H1 (cell line): Measurements from ENCODE around the gene AK2. TPM values are rescaled to one million over a fixed set of nuclear protein-coding genes. Genes with fewer than 3 reads are reported as not detected.

Experiments
- CTCF ChIA-PET: fragments of 300-600 bp; sonication (Branson Sonifier 250); formaldehyde crosslinking; loops from one replicate; lab custom pipeline; 2021; ENCODE audit not compliant: partially characterized antibody; lab: Charles Lee
- POLR2A ChIA-PET: fragments of 300-600 bp; sonication (Branson Sonifier 250); formaldehyde crosslinking; loops from one replicate; lab custom pipeline; 2021; ENCODE audit warnings: inconsistent platforms; ENCODE audit not compliant: partially characterized antibody; lab: Charles Lee
- DNase-seq, 2 experiments: peaks; one replicate each; pipeline versions ENCODE4 v3.0.0 to v3.0.0-alpha.2; 2010 to 2022; ENCODE audit warnings: low spot score in 2 of 2, low read depth in 1 of 2, mixed read lengths in 1 of 2
- FAIRE-seq: peaks from 2 replicates; lab custom pipeline; 2011; peaks lifted over from hg19 to GRCh38; lab: Jason Lieb, UNC
- H2AFZ ChIP-seq: 2 replicates; pipeline ENCODE4 v1.8.1; 2012; ENCODE audit warnings: low read length, inconsistent platforms
- H2AK5ac ChIP-seq: 2 replicates; pipeline ENCODE4 v1.6.1; 2013; ENCODE audit warnings: low read depth, low read length
- H2BK120ac ChIP-seq: replicated peaks from 2 replicates; pipeline ENCODE3; 2013; ENCODE audit warnings: low read depth, low read length, inconsistent platforms
- H2BK12ac ChIP-seq: 2 replicates; pipeline ENCODE4 v1.6.1; 2013; ENCODE audit warnings: low read depth, low read length
- H2BK15ac ChIP-seq: 2 replicates; pipeline ENCODE4 v1.6.1; 2013; ENCODE audit warnings: low read length
- H2BK20ac ChIP-seq: 2 replicates; pipeline ENCODE4 v1.6.1; 2013; ENCODE audit warnings: low read length
- H2BK5ac ChIP-seq: 2 replicates; pipeline ENCODE4 v1.6.1; 2013; ENCODE audit warnings: low read depth, low read length
- H3K14ac ChIP-seq: 2 replicates; pipeline ENCODE4 v1.6.1; 2013; ENCODE audit warnings: inconsistent platforms; ENCODE audit not compliant: insufficient read length
- H3K18ac ChIP-seq: 2 replicates; pipeline ENCODE4 v1.6.1; 2013; ENCODE audit warnings: low read length; ENCODE audit errors: extremely low read depth
- H3K23ac ChIP-seq: 2 replicates; pipeline ENCODE4 v1.6.1; 2013; ENCODE audit warnings: inconsistent platforms; ENCODE audit not compliant: insufficient read length
- H3K23me2 ChIP-seq: 2 replicates; pipeline ENCODE4 v1.6.1; 2013; ENCODE audit warnings: low read depth, low read length
- H3K27ac ChIP-seq: 2 replicates; pipeline ENCODE4 v1.6.1; 2011; ENCODE audit warnings: low read depth, low read length, inconsistent platforms
- H3K27me3 ChIP-seq, 4 experiments: replicated peaks in 1 of 4; 1 replicate in 1 of 4; 2 replicates in 3 of 4; pipeline versions ENCODE4 v1.6.1 to v1.8.1; 2011 to 2013; ENCODE audit warnings: low read length in 3 of 4, mild to moderate bottlenecking in 3 of 4, inconsistent platforms in 2 of 4, mixed read lengths in 2 of 4, moderate library complexity in 1 of 4; ENCODE audit not compliant: control insufficient read depth in 3 of 4, insufficient read depth in 3 of 4; ENCODE audit errors: extremely low read depth in 1 of 4
- H3K36me3 ChIP-seq, 4 experiments: 2 replicates each; pipeline versions ENCODE4 v1.6.1 to v1.8.1; 2011 to 2013; ENCODE audit warnings: mild to moderate bottlenecking in 4 of 4, low read length in 3 of 4, moderate library complexity in 2 of 4, control low read depth in 1 of 4, inconsistent platforms in 1 of 4; ENCODE audit not compliant: insufficient read depth in 4 of 4, control insufficient read depth in 2 of 4
- H3K4ac ChIP-seq: replicated peaks from 2 replicates; pipeline ENCODE3; 2013; ENCODE audit warnings: low read length, low read depth, mixed read lengths, inconsistent platforms; ENCODE audit not compliant: insufficient read length
- H3K4me1 ChIP-seq, 4 experiments: replicated peaks in 1 of 4; 1 replicate in 1 of 4; 2 replicates in 3 of 4; pipeline versions ENCODE4 v1.6.1 to v1.8.1; 2011 to 2013; ENCODE audit warnings: low read length in 3 of 4, inconsistent platforms in 2 of 4, mixed read lengths in 1 of 4; ENCODE audit not compliant: insufficient read depth in 4 of 4, control insufficient read depth in 3 of 4
- H3K4me2 ChIP-seq, 2 experiments: 2 replicates each; pipeline versions ENCODE4 v1.6.1 to v1.8.1; 2011 to 2013; ENCODE audit warnings: low read depth in 2 of 2, low read length in 2 of 2, control low read depth in 1 of 2, inconsistent platforms in 1 of 2, mild to moderate bottlenecking in 1 of 2; ENCODE audit not compliant: insufficient read depth in 1 of 2
- H3K4me3 ChIP-seq, 4 experiments: fragments of 200-600, 300-600 bp in 1 of 4; sonication (generic), shearing (Covaris generic), sonication (Bioruptor Twin) in 1 of 4; 2 replicates each; pipeline versions ENCODE4 v1.5.1 to v1.8.1; 2011 to 2016; ENCODE audit warnings: low read length in 4 of 4, low read depth in 3 of 4, control low read depth in 2 of 4, inconsistent platforms in 2 of 4, mild to moderate bottlenecking in 2 of 4, mixed read lengths in 1 of 4, moderate library complexity in 1 of 4; ENCODE audit not compliant: insufficient read depth in 2 of 4; ENCODE audit errors: extremely low read depth in 1 of 4
- H3K56ac ChIP-seq: replicated peaks from 2 replicates; pipeline ENCODE3; 2013; ENCODE audit warnings: low read depth, mild to moderate bottlenecking, mixed read lengths, low read length, inconsistent platforms; ENCODE audit not compliant: insufficient read length
- H3K79me1 ChIP-seq: 2 replicates; pipeline ENCODE4 v1.6.1; 2013; ENCODE audit warnings: low read depth, low read length, control low read depth
- H3K79me2 ChIP-seq, 2 experiments: 2 replicates each; pipeline versions ENCODE4 v1.6.1 to v1.8.1; 2012 to 2013; ENCODE audit warnings: low read length in 2 of 2, mild to moderate bottlenecking in 2 of 2, inconsistent platforms in 1 of 2; ENCODE audit not compliant: insufficient read depth in 2 of 2, control insufficient read depth in 1 of 2
- H3K9ac ChIP-seq, 4 experiments: replicated peaks in 1 of 4; 1 replicate in 1 of 4; 2 replicates in 3 of 4; pipeline versions ENCODE4 v1.6.1 to v1.8.1; 2011 to 2013; ENCODE audit warnings: low read depth in 3 of 4, low read length in 3 of 4, control low read depth in 2 of 4, mild to moderate bottlenecking in 2 of 4, moderate library complexity in 2 of 4, inconsistent platforms in 1 of 4; ENCODE audit errors: extremely low read depth in 1 of 4
- H3K9me3 ChIP-seq, 2 experiments: 2 replicates each; pipeline versions ENCODE4 v1.6.1 to v1.8.1; 2012 to 2013; ENCODE audit warnings: mild to moderate bottlenecking in 2 of 2, moderate library complexity in 2 of 2, control low read depth in 1 of 2, inconsistent platforms in 1 of 2, low read depth in 1 of 2, low read length in 1 of 2, mixed read lengths in 1 of 2; ENCODE audit not compliant: insufficient read depth in 2 of 2
- H4K20me1 ChIP-seq, 2 experiments: replicated peaks in 1 of 2; 2 replicates each; pipeline versions ENCODE3 to v1.8.1; 2011 to 2013; ENCODE audit warnings: inconsistent platforms in 2 of 2, low read length in 2 of 2, mild to moderate bottlenecking in 1 of 2; ENCODE audit not compliant: insufficient read depth in 2 of 2, control insufficient read depth in 1 of 2
- H4K5ac ChIP-seq: 2 replicates; pipeline ENCODE4 v1.6.1; 2013; ENCODE audit warnings: low read length, low read depth, mixed read lengths, inconsistent platforms; ENCODE audit not compliant: insufficient read length
- H4K8ac ChIP-seq: 2 replicates; pipeline ENCODE4 v1.8.0; 2013; ENCODE audit warnings: mild to moderate bottlenecking, moderate library complexity, low read length, inconsistent platforms; ENCODE audit not compliant: insufficient read depth; ENCODE audit errors: extremely low read depth
- H4K91ac ChIP-seq: replicated peaks from 2 replicates; pipeline ENCODE3; 2013; ENCODE audit warnings: low read length, mixed read lengths, inconsistent platforms; ENCODE audit not compliant: insufficient read length
- TAF1 ChIP-seq: IDR thresholded peaks from 2 replicates; pipeline ENCODE4 v1.6.1; 2011; ENCODE audit warnings: mild to moderate bottlenecking, low read depth, low read length
- TBP ChIP-seq: IDR thresholded peaks from 2 replicates; pipeline ENCODE4 v1.6.1; 2011; ENCODE audit warnings: low read depth, low read length, improper control_type of control experiment
- WGBS, 2 experiments: shearing (Covaris generic) in 1 of 2; methylation state at CpG; one replicate each; pipeline versions ENCODE4 v1.1.6 to v1.1.7; 2013 to 2015; ENCODE audit warnings: low lambda C conversion rate in 2 of 2, mixed read lengths in 2 of 2, inconsistent platforms in 1 of 2, low coverage in 1 of 2, missing lambda C conversion rate in 1 of 2; ENCODE audit not compliant: insufficient replicate concordance in 2 of 2, insufficient coverage in 1 of 2, insufficient read length in 1 of 2; ENCODE audit errors: extremely low coverage in 1 of 2, missing lambda C conversion rate in 1 of 2; 5-methylcytosine and 5-hydroxymethylcytosine counted together
- polyA plus RNA-seq, 7 experiments: library from polyadenylated mRNA; depleted of rRNA in 3 of 7; stranded (reverse) in 5 of 7; unstranded in 2 of 7; fragments of >200 nt in 5 of 7; fragments of 200-250 nt in 2 of 7; gene quantifications; 1 replicate in 5 of 7; 2 replicates in 1 of 7; 4 replicates in 1 of 7; pipeline versions ENCODE4 v1.2.1 to v1.2.3, GENCODE V29; 2011 to 2013; ENCODE audit warnings: missing spikeins in 2 of 7, mixed read lengths in 2 of 7
- total RNA-seq: library from RNA; stranded (reverse); fragmentation: NEBNext Ultra II Directional; extraction: Animal tissue kit (Norgen Biotek cat#: 25700); gene quantifications from 2 replicates; pipeline ENCODE4 v1.2.1, GENCODE V29; 2021

The AK2 gene
- total and polyA plus RNA-seq, 2 of the 8 experiments (the other 6 are each of a cell fraction or from before 2014, with no cell fraction given): 92.3 to 137 TPM

GRCh38 chr1:32991386-32991785 lies 45.3 kb downstream of the AK2 start:
- no peak overlapping the region for H3K4ac ChIP-seq
- POLR2A ChIA-PET: interaction anchor here (0.6 to 2.2 kb wide), 4 partner anchors 9 to 172 kb away, joined by 3 to 7 read pairs (median 3); no protein-coding TSS in a partner anchor
- CTCF ChIA-PET: interaction anchor here (1.1 to 6.8 kb wide), 4 partner anchors 7 to 98 kb away, joined by 3 to 44 read pairs (median 4); no protein-coding TSS in a partner anchor

More at GRCh38 chr1:32991386-32991785, 45.3 kb downstream of the AK2 start:
- Histone ChIP-seq H3K9ac (no peak overlapping the region), H4K20me1 (no peaks in the 10 kb centered on the region), H2BK20ac (no peak overlapping the region), H3K23ac (no peak overlapping the region), H2BK12ac (0 out of 2 replicates have a peak overlapping the region, but pooled peaks have one; percentile 50), H4K8ac (no peak overlapping the region; the same call in 1 of the 2 replicates), H2AK5ac (no peak overlapping the region), H4K5ac (no peak overlapping the region), H2BK15ac (no peak overlapping the region), H3K27ac (0 out of 2 replicates have a peak overlapping the region, but pooled peaks have one; percentile 7), H3K18ac (no peak overlapping the region), H2BK5ac (no peak overlapping the region), H3K36me3 (no peaks in the 10 kb centered on the region), H3K27me3 (peaks cover 0 to 1% (median 0%) of the 10 kb centered on the region in 4 experiments; a peak in 1 of 7 replicates), H3K56ac (no peak overlapping the region), H3K23me2 (no peaks in the 10 kb centered on the region), H3K79me1 (peaks cover 4% of the 10 kb centered on the region), H4K91ac (no peak overlapping the region), H3K9me3 (no peaks in the 10 kb centered on the region), H3K14ac (no peak overlapping the region), H3K79me2 (no peaks in the 10 kb centered on the region), H2BK120ac (no peak overlapping the region), H3K4me2 (no peak overlapping the region), H3K4me1 (peaks cover 0 to 15% (median 8%) of the 10 kb centered on the region in 4 experiments; a peak in 5 of 7 replicates), H3K4me3 (no peak overlapping the region), H2AFZ (no peak overlapping the region)
- no peak for DNase-seq
- 86% methylated on average over 5 of the region's 5 CpGs; no CpG with 5 or more reads in 1 of the 2 experiments for WGBS, 2 experiments
- no peak for TF ChIP-seq TBP
- no peak for TF ChIP-seq TAF1
- no peak for FAIRE-seq
